Motor neuron (in vitro differentiated cells): ENCODE results near the gene LSAMP. TPM values are rescaled to one million over a fixed set of nuclear protein-coding genes. Genes with fewer than 3 reads are reported as not detected.

Experiments
- ATAC-seq, 8 experiments: fragments of 200-7000 bp; cut with Tn5 transposase; replicated peaks in 6 of 8; 2 replicates each; pipeline ENCODE4 v1.8.0; 2021; ENCODE audit warnings: mild to moderate bottlenecking in 8 of 8, moderate library complexity in 8 of 8
- H3K27ac ChIP-seq, 2 donors: fragments of 250-450 bp; sonication (Bioruptor Pico); 2 replicates each; pipeline ENCODE4 v1.9.0; 2021; ENCODE audit warnings: antibody characterized with exemption in 2 of 2, mild to moderate bottlenecking in 2 of 2, moderate library complexity in 1 of 2
- H3K4me1 ChIP-seq, 2 donors: fragments of 250-450 bp; sonication (Bioruptor Pico); replicated peaks in 1 of 2; 2 replicates each; pipeline ENCODE4 v1.6.1; 2021; ENCODE audit warnings: antibody characterized with exemption in 2 of 2, mild to moderate bottlenecking in 2 of 2, moderate library complexity in 1 of 2
- H3K4me3 ChIP-seq, 5 donors: fragments of 250-450 bp; sonication (Bioruptor Pico); 2 replicates each; pipeline ENCODE4 v1.9.0; 2021; ENCODE audit warnings: antibody characterized with exemption in 5 of 5, mild to moderate bottlenecking in 5 of 5, moderate library complexity in 4 of 5
- WGBS, 10 experiments: fragments of 450-650 bp; shearing (Covaris generic); methylation state at CpG; one replicate each; pipeline ENCODE4 v1.0.0; 2022; 5-methylcytosine and 5-hydroxymethylcytosine counted together
- in situ Hi-C, 9 experiments: fragments of 400-800 bp; cut with MboI; loops; one replicate each; pipeline ENCODE4 v1.15.0; 2021; ENCODE audit warnings: low sequenced_read_pairs in 9 of 9, low pct_unique_long_range_greater_than_20kb in 2 of 9; ENCODE audit not compliant: unreplicated experiment in 9 of 9
- total RNA-seq, 8 experiments: library from RNA; unstranded; fragments of 300-600 nt; gene quantifications; 2 replicates each; pipeline versions ENCODE4 v1.2.3 to v1.2.4, GENCODE V29; 2022

LSAMP gene
- total RNA-seq, 8 experiments from 2014 or later = 24.4 to 76.5 (median 39.2) TPM

GRCh38 chr3:116388867-116389385, 56.4 kb downstream of the LSAMP start:
- WGBS, 10 experiments = 5 to 83% (median 23%) methylated on average over 1 to 2 of the region's 2 CpGs; no CpG with 5 or more reads in 2 of the 10 experiments
- H3K4me1 ChIP-seq = peaks cover 3 to 15% of the 10 kb centered on the region in 2 donors
- no peak overlapping the region for H3K4me3 ChIP-seq
- in situ Hi-C loops = no loop called here
- no peak overlapping the region for H3K27ac ChIP-seq
- peak in 2 of 8 experiments; percentile 17 to 42 for ATAC-seq

- in situ Hi-C loops = no loop called here
Measured at GRCh38 chr3:116386168-116386567, 59.1 kb downstream of the LSAMP start.

GRCh38 chr3:116384717-116385116, 60.6 kb downstream of the LSAMP start:
- 29 to 100% (median 75%) methylated on average over 1 to 2 of the region's 2 CpGs; no CpG with 5 or more reads in 3 of the 10 experiments for WGBS, 10 experiments

More at GRCh38 chr3:116386168-116386567, 59.1 kb downstream of the LSAMP start:
- Histone ChIP-seq H3K27ac (no peak overlapping the region), H3K4me1 (peaks cover 4 to 21% of the 10 kb centered on the region in 2 donors), H3K4me3 (no peak overlapping the region)
- ATAC-seq = no peak
- WGBS, 10 experiments = 7 to 100% (median 86%) methylated on average over 1 to 2 of the region's 2 CpGs; no CpG with 5 or more reads in 3 of the 10 experiments

GRCh38 chr3:116378077-116378476, 67.2 kb downstream of the LSAMP start:
- no peak for ATAC-seq
- Histone ChIP-seq H3K4me3 (no peak overlapping the region), H3K4me1 (no peaks in the 10 kb centered on the region), H3K27ac (no peak overlapping the region)
- 20 to 100% (median 87%) methylated on average over 1 of the region's 1 CpG; no CpG with 5 or more reads in 2 of the 10 experiments for WGBS, 10 experiments
- in situ Hi-C loops = no loop called here

More at GRCh38 chr3:116384717-116385116, 60.6 kb downstream of the LSAMP start:
- no peak overlapping the region for H3K4me3 ChIP-seq
- no peak for ATAC-seq
- in situ Hi-C loops = no loop called here
- no peak overlapping the region for H3K27ac ChIP-seq
- H3K4me1 ChIP-seq = peaks cover 4 to 21% of the 10 kb centered on the region in 2 donors

- ATAC-seq = no peak
- in situ Hi-C loops = no loop called here
- 0 to 100% (median 83%) methylated on average over 1 to 2 of the region's 2 CpGs; no CpG with 5 or more reads in 1 of the 10 experiments for WGBS, 10 experiments
- Histone ChIP-seq H3K4me3 (no peak overlapping the region), H3K4me1 (no peaks in the 10 kb centered on the region), H3K27ac (no peak overlapping the region)
Measured at GRCh38 chr3:116374901-116375300, 70.4 kb downstream of the LSAMP start.

- no peak for ATAC-seq
- Histone ChIP-seq H3K27ac (no peak overlapping the region), H3K4me3 (no peak overlapping the region), H3K4me1 (no peaks in the 10 kb centered on the region)
- in situ Hi-C loops = no loop called here
- WGBS, 10 experiments = 35 to 96% (median 83%) methylated on average over 5 to 9 of the region's 9 CpGs; no CpG with 5 or more reads in 1 of the 10 experiments
Measured at GRCh38 chr3:116367761-116368395, 77.4 kb downstream of the LSAMP start.

- Histone ChIP-seq H3K27ac (no peak overlapping the region), H3K4me3 (no peak overlapping the region), H3K4me1 (peaks cover 0 to 2% of the 10 kb centered on the region in 2 donors)
- ATAC-seq = no peak
- in situ Hi-C loops = no loop called here
- 88 to 100% (median 100%) methylated on average over 1 to 2 of the region's 2 CpGs; no CpG with 5 or more reads in 1 of the 10 experiments for WGBS, 10 experiments
Measured at GRCh38 chr3:116356056-116356455, 89.2 kb downstream of the LSAMP start.

- Histone ChIP-seq H3K27ac (no peak overlapping the region), H3K4me1 (peaks cover 2 to 6% of the 10 kb centered on the region in 2 donors), H3K4me3 (no peak overlapping the region)
- no peak for ATAC-seq
- in situ Hi-C loops = no loop called here
Measured at GRCh38 chr3:116354382-116354781, 90.9 kb downstream of the LSAMP start.

- peak; percentile 19 to 60 (median 42) for ATAC-seq
- H3K27ac ChIP-seq = no peak overlapping the region
- H3K4me3 ChIP-seq = no peak overlapping the region
- peaks cover 0 to 6% of the 10 kb centered on the region in 2 donors for H3K4me1 ChIP-seq
- 19 to 100% (median 78%) methylated on average over 1 to 4 of the region's 4 CpGs for WGBS, 10 experiments
- in situ Hi-C loops = no loop called here
Measured at GRCh38 chr3:116350119-116350733, 95.1 kb downstream of the LSAMP start.

GRCh38 chr3:116348216-116348615, 97.1 kb downstream of the LSAMP start:
- ATAC-seq = no peak
- peaks cover 0 to 12% of the 10 kb centered on the region in 2 donors for H3K4me1 ChIP-seq
- in situ Hi-C loops = no loop called here
- no peak overlapping the region for H3K27ac ChIP-seq
- WGBS, 10 experiments = 82 to 100% (median 94%) methylated on average over 1 to 3 of the region's 3 CpGs
- H3K4me3 ChIP-seq = no peak overlapping the region

- Histone ChIP-seq H3K27ac (no peak overlapping the region), H3K4me1 (peaks cover 0 to 7% of the 10 kb centered on the region in 2 donors), H3K4me3 (no peak overlapping the region)
- WGBS, 10 experiments = 20 to 100% (median 86%) methylated on average over 1 to 2 of the region's 2 CpGs; no CpG with 5 or more reads in 1 of the 10 experiments
- in situ Hi-C loops = no loop called here
- no peak for ATAC-seq
Measured at GRCh38 chr3:116342499-116342898, 102.8 kb downstream of the LSAMP start.

GRCh38 chr3:116341899-116342298, 103.4 kb downstream of the LSAMP start:
- in situ Hi-C loops = no loop called here
- peak in 2 of 8 experiments; percentile 27 to 76 for ATAC-seq

GRCh38 chr3:116341381-116341780, 103.9 kb downstream of the LSAMP start:
- Histone ChIP-seq H3K4me1 (peaks cover 0 to 7% of the 10 kb centered on the region in 2 donors), H3K27ac (no peak overlapping the region), H3K4me3 (no peak overlapping the region)
- in situ Hi-C loops = no loop called here
- WGBS, 10 experiments = 50 to 100% (median 88%) methylated on average over 1 to 2 of the region's 2 CpGs; no CpG with 5 or more reads in 1 of the 10 experiments
- no peak for ATAC-seq

More at GRCh38 chr3:116341899-116342298, 103.4 kb downstream of the LSAMP start:
- no peak overlapping the region for H3K27ac ChIP-seq
- peaks cover 0 to 7% of the 10 kb centered on the region in 2 donors for H3K4me1 ChIP-seq
- H3K4me3 ChIP-seq = no peak overlapping the region
